Measurements from ENCODE around the gene FMN1.

- TF ChIP-seq, protein P1, sequence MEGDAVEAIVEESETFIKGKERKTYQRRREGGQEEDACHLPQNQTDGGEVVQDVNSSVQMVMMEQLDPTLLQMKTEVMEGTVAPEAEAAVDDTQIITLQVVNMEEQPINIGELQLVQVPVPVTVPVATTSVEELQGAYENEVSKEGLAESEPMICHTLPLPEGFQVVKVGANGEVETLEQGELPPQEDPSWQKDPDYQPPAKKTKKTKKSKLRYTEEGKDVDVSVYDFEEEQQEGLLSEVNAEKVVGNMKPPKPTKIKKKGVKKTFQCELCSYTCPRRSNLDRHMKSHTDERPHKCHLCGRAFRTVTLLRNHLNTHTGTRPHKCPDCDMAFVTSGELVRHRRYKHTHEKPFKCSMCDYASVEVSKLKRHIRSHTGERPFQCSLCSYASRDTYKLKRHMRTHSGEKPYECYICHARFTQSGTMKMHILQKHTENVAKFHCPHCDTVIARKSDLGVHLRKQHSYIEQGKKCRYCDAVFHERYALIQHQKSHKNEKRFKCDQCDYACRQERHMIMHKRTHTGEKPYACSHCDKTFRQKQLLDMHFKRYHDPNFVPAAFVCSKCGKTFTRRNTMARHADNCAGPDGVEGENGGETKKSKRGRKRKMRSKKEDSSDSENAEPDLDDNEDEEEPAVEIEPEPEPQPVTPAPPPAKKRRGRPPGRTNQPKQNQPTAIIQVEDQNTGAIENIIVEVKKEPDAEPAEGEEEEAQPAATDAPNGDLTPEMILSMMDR (conservative IDR thresholded peaks at IDR 0.05; ENCODE audit: low read depth, low read length), result no peak
- TF ChIP-seq EZH2 (IDR thresholded peaks at IDR 0.05; ENCODE audit: low read length, unreplicated experiment) (no peak), EZH2phosphoT487 (IDR thresholded peaks at IDR 0.05; ENCODE audit: borderline replicate concordance, low read length) (no peak)
Measured at GRCh38 chr15:33114374-33114717, 80.2 kb downstream of the FMN1 start.

Measured in PC-3 (cell line).